Muscle layer of colon (tissue), 2 donors: Measurements from ENCODE around the gene SHANK2.
A peak's percentile ranks its signal among the peaks of the same experiment; 100 is the strongest.

Source experiments
- H3K27ac ChIP-seq: one replicate; pipeline ENCODE4 v1.7.0; 2013; ENCODE audit warnings: low read depth, mild to moderate bottlenecking, low read length, moderate library complexity
- H3K27me3 ChIP-seq, 2 donors: one replicate each; pipeline ENCODE4 v1.7.0; 2013; ENCODE audit warnings: low read length in 2 of 2, mild to moderate bottlenecking in 2 of 2; ENCODE audit not compliant: insufficient read depth in 2 of 2, control insufficient read depth in 1 of 2
- H3K36me3 ChIP-seq: one replicate; pipeline ENCODE4 v1.7.0; 2013; ENCODE audit warnings: mild to moderate bottlenecking, low read length; ENCODE audit not compliant: insufficient read depth
- H3K4me1 ChIP-seq: one replicate; pipeline ENCODE4 v1.7.0; 2013; ENCODE audit warnings: mild to moderate bottlenecking, low read length; ENCODE audit not compliant: insufficient read depth
- H3K4me3 ChIP-seq, 2 donors: one replicate each; pipeline ENCODE4 v1.7.0; 2013; ENCODE audit warnings: low read length in 2 of 2, low read depth in 1 of 2, mild to moderate bottlenecking in 1 of 2, moderate library complexity in 1 of 2
- H3K9ac ChIP-seq: one replicate; pipeline ENCODE4 v1.7.0; 2013; ENCODE audit warnings: low read length
- H3K9me3 ChIP-seq: one replicate; pipeline ENCODE4 v1.7.0; 2013; ENCODE audit warnings: mild to moderate bottlenecking, low read length
- donor health status: abdominal sarcoma.
- donor health status: Adenocarcinoma of cecum.

The SHANK2 gene

DNA sequence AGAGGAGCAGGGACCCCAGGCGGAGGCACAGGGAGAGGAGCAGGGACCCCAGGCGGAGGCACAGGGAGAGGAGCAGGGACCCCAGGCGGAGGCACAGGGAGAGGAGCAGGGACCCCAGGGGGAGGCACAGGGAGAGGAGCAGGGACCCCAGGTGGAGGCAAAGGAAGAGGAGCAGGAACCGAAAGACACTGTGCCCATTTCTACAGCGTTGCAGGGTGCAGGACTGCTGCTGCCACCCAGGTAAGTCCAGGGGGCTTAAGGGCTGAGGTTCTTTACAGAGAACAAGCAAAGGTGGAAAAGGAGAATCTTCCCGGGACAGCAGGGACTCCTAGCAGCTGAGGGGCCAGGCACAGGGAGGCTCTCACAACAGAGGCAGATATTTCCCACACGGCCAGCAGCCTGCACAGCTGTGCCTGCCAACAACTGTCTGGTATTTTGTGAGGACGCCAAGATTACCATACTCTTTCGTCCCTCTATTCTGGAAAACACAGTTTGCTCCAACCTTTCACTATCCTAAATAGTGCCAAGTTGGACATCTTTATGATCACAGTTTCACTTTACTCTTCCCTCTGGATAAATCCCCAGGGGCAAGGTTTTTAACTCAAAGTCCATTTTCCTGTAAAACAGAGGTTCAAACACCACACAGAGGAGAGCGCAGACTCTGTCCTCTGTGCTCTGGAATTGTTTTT is 39.4 kb downstream of the SHANK2 start:
- peaks cover 0 to 4% of the 10 kb centered on the region in 2 donors for H3K27me3 ChIP-seq
- no peak overlapping the region for H3K27ac ChIP-seq
- no peaks in the 10 kb centered on the region for H3K36me3 ChIP-seq
- peak overlapping the region in 1 of 2 donors; percentile 35 for H3K4me3 ChIP-seq
- H3K9ac ChIP-seq = no peak overlapping the region
- no peaks in the 10 kb centered on the region for H3K9me3 ChIP-seq
- H3K4me1 ChIP-seq = peaks cover 12% of the 10 kb centered on the region

- Histone ChIP-seq H3K4me1 (peaks cover 12% of the 10 kb centered on the region), H3K27ac (no peak overlapping the region), H3K9ac (no peak overlapping the region), H3K36me3 (no peaks in the 10 kb centered on the region), H3K27me3 (peaks cover 0 to 4% of the 10 kb centered on the region in 2 donors), H3K9me3 (no peaks in the 10 kb centered on the region), H3K4me3 (no peak overlapping the region)
Observed at GRCh38 chr11:71211631-71212030, 40.7 kb downstream of the SHANK2 start.

GRCh38 chr11:71210861-71211260 is 41.5 kb downstream of the SHANK2 start:
- Histone ChIP-seq H3K9ac (no peak overlapping the region), H3K4me1 (peaks cover 19% of the 10 kb centered on the region), H3K4me3 (no peak overlapping the region), H3K27ac (no peak overlapping the region), H3K27me3 (peaks cover 0 to 4% of the 10 kb centered on the region in 2 donors), H3K9me3 (no peaks in the 10 kb centered on the region), H3K36me3 (no peaks in the 10 kb centered on the region)

DNA sequence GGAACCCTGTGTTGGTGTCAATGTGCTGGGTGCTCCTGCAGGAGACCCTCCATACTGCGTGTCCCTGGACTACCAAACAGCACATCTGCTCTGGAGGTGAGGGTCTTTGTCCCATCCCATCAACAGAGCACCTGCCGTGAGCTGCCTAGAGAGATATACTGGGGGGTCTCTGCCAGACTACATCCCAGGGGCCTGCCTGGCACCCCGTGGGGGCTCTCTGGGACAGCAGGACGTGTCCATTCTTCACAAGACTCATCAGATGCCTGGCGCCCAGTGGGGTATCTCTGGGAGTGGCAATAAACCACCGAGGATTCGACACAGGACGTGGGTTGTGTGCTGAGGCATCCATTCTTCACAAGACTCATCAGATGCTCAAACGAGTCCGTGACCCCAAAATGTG is 42.7 kb downstream of the SHANK2 start:
- H3K9me3 ChIP-seq = no peaks in the 10 kb centered on the region
- no peak overlapping the region for H3K27ac ChIP-seq
- H3K4me3 ChIP-seq = no peak overlapping the region
- peaks cover 0 to 4% of the 10 kb centered on the region in 2 donors for H3K27me3 ChIP-seq
- H3K36me3 ChIP-seq = no peaks in the 10 kb centered on the region
- H3K4me1 ChIP-seq = peaks cover 20% of the 10 kb centered on the region
- no peak overlapping the region for H3K9ac ChIP-seq

GRCh38 chr11:71209181-71209580 is 43.2 kb downstream of the SHANK2 start:
- Histone ChIP-seq H3K9ac (no peak overlapping the region), H3K36me3 (no peaks in the 10 kb centered on the region), H3K4me1 (peaks cover 20% of the 10 kb centered on the region), H3K27ac (no peak overlapping the region), H3K4me3 (no peak overlapping the region), H3K27me3 (peaks cover 0 to 4% of the 10 kb centered on the region in 2 donors), H3K9me3 (no peaks in the 10 kb centered on the region)

DNA sequence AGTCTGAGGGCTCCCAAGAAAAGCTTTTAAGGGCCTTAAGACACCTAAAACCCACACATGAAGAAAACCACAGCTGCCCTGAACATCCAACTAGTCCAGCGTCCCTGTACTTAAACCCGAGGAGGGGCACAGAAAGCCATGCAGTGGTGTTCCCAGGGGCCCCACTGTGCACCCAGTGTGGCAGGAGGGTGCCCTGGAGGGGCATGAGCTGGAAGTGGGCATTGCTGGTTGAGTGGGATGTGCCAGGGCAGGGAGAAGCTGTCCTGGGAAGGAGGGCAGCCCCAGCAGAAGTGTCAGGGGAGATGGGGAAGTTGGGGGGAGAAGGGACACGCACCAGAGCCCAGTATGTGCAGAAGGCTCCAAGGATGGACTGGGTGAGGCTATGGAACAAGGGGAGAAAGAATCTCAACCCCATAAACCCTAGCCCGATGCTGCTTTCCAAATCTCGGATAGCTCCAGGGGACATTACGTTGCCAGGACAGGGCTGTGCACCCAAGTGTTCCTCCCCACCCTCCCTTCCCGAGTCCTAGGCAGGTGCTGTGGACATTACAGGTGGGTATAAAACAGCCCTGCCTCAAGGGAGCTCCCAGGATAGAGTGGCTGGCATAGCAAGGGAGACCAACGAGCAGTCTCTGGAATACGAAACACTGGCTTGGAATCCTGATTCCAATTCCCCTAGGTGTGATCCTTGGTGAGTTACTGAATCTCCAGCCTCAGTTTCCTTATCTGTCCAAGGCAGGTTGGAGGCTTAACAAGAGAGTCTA is 44.2 kb downstream of the SHANK2 start:
- no peak overlapping the region for H3K9ac ChIP-seq
- H3K9me3 ChIP-seq = no peaks in the 10 kb centered on the region
- peaks cover 15% of the 10 kb centered on the region for H3K4me1 ChIP-seq
- no peaks in the 10 kb centered on the region for H3K36me3 ChIP-seq
- H3K4me3 ChIP-seq = no peak overlapping the region
- no peak overlapping the region for H3K27ac ChIP-seq
- peaks cover 0 to 4% of the 10 kb centered on the region in 2 donors for H3K27me3 ChIP-seq

DNA sequence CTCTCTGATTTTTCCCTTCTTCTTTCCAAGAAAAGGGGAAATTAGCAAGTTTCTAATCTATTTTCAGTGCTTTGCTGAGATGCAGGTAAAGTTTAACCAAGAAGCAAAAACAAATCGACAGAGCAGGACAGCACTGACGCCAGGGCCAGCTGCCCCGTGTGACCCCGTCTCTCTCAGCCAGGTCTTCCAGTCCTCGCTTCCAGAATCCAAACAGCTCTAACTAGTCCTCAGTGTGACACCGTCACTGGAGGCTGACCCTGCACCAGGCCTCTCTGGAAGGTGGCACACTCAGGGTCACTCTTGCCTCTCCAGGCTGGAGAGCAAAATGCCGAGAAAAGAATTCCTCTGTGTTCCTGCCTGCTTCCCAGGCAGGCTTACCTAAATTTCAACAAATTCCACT is 44.8 kb downstream of the SHANK2 start:
- Histone ChIP-seq H3K36me3 (no peaks in the 10 kb centered on the region), H3K4me1 (peaks cover 9% of the 10 kb centered on the region), H3K27ac (no peak overlapping the region), H3K9ac (no peak overlapping the region), H3K9me3 (no peaks in the 10 kb centered on the region), H3K4me3 (no peak overlapping the region), H3K27me3 (peaks cover 0 to 4% of the 10 kb centered on the region in 2 donors)

DNA sequence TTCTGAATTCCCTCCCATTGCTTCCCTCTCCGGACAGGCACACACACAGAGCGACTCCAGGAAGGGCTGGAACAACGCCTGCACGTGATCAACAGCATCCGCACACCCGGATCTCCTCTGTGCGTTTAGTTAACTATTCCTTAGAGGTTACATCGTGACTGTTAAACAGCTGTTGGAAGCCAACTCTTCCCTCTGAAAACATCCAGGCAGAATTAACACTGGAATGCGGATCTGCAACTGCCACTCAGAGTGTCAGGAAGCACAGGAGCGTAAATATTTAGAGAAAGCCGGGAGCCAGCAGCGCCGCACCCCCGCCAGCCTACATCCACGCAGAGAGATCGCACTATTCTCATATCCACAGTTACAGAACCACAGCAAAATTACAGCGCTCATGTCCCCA is 46.2 kb downstream of the SHANK2 start:
- Histone ChIP-seq H3K9me3 (no peaks in the 10 kb centered on the region), H3K36me3 (no peaks in the 10 kb centered on the region), H3K9ac (peak overlapping the region; percentile 36), H3K4me1 (peaks cover 8% of the 10 kb centered on the region), H3K27me3 (no peaks in the 10 kb centered on the region), H3K27ac (no peak overlapping the region), H3K4me3 (peak overlapping the region in 1 of 2 donors; percentile 41)

DNA sequence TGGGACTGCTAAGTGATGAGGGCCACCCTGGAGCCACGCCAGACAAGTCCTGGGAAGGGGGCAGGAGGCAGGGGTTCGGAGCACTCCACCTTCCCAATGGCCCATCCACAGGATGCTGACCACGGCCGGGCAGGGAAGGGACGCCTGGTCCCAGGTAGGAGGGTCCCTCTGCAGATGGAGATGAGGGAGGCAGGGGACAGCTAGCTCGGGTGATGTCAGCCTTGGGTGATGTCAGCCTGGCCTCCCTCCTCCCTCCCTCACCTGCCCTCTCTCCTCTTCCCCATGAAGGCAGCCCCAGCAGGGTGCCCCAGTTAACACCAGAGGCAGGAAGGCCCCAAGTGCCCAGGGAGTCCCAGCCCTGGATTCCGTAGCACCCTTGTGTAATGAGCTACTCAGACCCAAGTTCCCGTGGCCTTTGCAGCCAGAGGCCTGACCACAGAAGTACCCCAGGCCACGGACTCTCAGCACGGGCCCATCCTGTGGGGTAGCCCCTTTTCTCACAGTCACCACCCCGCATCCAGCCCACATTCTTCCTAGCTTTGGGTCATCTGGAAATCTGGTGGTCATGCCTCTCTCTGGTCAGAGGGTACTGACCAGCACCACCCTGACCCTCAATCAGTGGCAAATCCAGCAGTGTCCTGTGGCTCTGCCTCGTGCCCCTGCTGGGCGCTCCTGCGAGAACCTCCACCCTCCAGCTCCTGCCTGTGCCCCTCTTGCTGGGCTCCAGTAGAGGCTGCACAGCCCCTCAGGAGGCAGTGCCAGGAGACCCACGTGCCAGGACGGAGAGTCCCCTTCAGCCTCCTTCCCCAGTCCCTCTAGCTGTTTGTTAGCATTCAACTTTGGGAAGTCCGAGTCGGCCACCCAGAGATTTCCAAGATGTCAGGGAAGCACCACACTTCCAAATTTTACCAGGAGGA is 47.4 kb downstream of the SHANK2 start:
- no peaks in the 10 kb centered on the region for H3K27me3 ChIP-seq
- no peak overlapping the region for H3K27ac ChIP-seq
- no peak overlapping the region for H3K9ac ChIP-seq
- peaks cover 8% of the 10 kb centered on the region for H3K4me1 ChIP-seq
- no peaks in the 10 kb centered on the region for H3K9me3 ChIP-seq
- H3K36me3 ChIP-seq = no peaks in the 10 kb centered on the region
- H3K4me3 ChIP-seq = no peak overlapping the region

GRCh38 chr11:71204294-71204693 is 48.1 kb downstream of the SHANK2 start:
- no peak overlapping the region for H3K9ac ChIP-seq
- H3K36me3 ChIP-seq = no peaks in the 10 kb centered on the region
- no peaks in the 10 kb centered on the region for H3K27me3 ChIP-seq
- no peak overlapping the region for H3K27ac ChIP-seq
- no peaks in the 10 kb centered on the region for H3K9me3 ChIP-seq
- H3K4me1 ChIP-seq = peaks cover 8% of the 10 kb centered on the region
- H3K4me3 ChIP-seq = no peak overlapping the region

DNA sequence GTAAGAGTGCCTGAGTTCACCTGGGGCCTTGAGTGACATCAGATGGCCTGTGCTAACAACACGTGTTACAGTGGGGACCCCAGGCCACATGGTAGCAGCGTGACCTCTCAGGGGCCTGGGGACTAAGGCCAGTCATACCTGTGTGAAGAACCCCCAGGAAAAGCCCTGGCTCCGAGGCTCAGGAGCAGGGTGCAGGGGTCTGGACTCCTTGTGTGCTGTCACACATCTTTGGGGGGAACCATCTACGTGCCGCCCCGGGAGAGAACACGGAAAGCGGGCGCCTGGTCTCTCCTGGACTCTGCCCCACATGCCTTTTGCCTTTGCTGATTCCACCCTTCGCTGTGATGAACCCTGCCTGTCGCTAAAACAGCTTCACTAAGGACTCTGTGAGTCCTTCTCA is 48.7 kb downstream of the SHANK2 start:
- Histone ChIP-seq H3K36me3 (no peaks in the 10 kb centered on the region), H3K27me3 (no peaks in the 10 kb centered on the region), H3K9ac (no peak overlapping the region), H3K4me3 (no peak overlapping the region), H3K9me3 (no peaks in the 10 kb centered on the region), H3K4me1 (peaks cover 8% of the 10 kb centered on the region), H3K27ac (no peak overlapping the region)
